ENCODE measurements around the gene FMN1. TPM values are rescaled to one million over a fixed set of nuclear protein-coding genes. Genes with fewer than 3 reads are reported as not detected.

The FMN1 gene
- total and polyA plus RNA-seq, 2 of the 8 experiments (the other 6 are each of a cell fraction or from before 2014, with no cell fraction given): 0.27 to 3.7 TPM

GRCh38 chr15:33242669-33243191, 48.2 kb upstream of the FMN1 start:
- H3K9me3 ChIP-seq (ENCODE audit: insufficient read depth in 2 of 2, low read depth in 1 of 2, low read length in 1 of 2): no peaks in the 10 kb centered on the region
- peak; percentile 83 for FAIRE-seq
- H3K27ac ChIP-seq (ENCODE audit: low read depth, low read length): peak overlapping the region; percentile 31; the same call in 1 of the 2 replicates
- ChIA-PET POLR2A (ENCODE audit: partially characterized antibody) (no interaction called here), CTCF (ENCODE audit: partially characterized antibody) (interaction anchor here (0.8 to 3.7 kb wide), 14 partner anchors 8 to 497 kb away, joined by 3 to 22 read pairs (median 4); no protein-coding TSS in a partner anchor)
- no peak overlapping the region for H2AK5ac ChIP-seq (ENCODE audit: low read depth, low read length)
- H3K79me2 ChIP-seq (ENCODE audit: control insufficient read depth in 1 of 2, insufficient read depth in 2 of 2, low read length in 2 of 2): no peaks in the 10 kb centered on the region
- H2BK20ac ChIP-seq (ENCODE audit: low read length): no peak overlapping the region
- H2BK12ac ChIP-seq (ENCODE audit: low read depth, low read length): no peak overlapping the region
- no peak overlapping the region for H4K91ac ChIP-seq (replicated peaks; ENCODE audit: insufficient read length, low read length)
- no peak overlapping the region for H3K18ac ChIP-seq (ENCODE audit: extremely low read depth, low read length)
- H3K4ac ChIP-seq (replicated peaks; ENCODE audit: insufficient read length, low read depth, low read length): no peak overlapping the region
- H4K5ac ChIP-seq (ENCODE audit: insufficient read length, low read depth, low read length): no peak overlapping the region
- H2AFZ ChIP-seq (ENCODE audit: low read length): no peak overlapping the region
- no peak for DNase-seq (ENCODE audit: low read depth in 1 of 2, low spot score in 2 of 2)
- H3K14ac ChIP-seq (ENCODE audit: insufficient read length): no peak overlapping the region
- no peaks in the 10 kb centered on the region for H3K27me3 ChIP-seq (replicated peaks in 1 of 4; ENCODE audit: control insufficient read depth in 3 of 4, extremely low read depth in 1 of 4, insufficient read depth in 3 of 4, low read length in 3 of 4)
- no peak overlapping the region for H3K23ac ChIP-seq (ENCODE audit: insufficient read length)
- H3K4me3 ChIP-seq (ENCODE audit: extremely low read depth in 1 of 4, insufficient read depth in 2 of 4, low read depth in 3 of 4, low read length in 4 of 4): no peak overlapping the region
- H3K79me1 ChIP-seq (ENCODE audit: low read depth, low read length): no peaks in the 10 kb centered on the region
- TF ChIP-seq SIRT6 (IDR thresholded peaks at IDR 0.05; ENCODE audit: low read length): no peak
- TF ChIP-seq RAD21 (IDR thresholded peaks at IDR 0.05 in 1 of 2, conservative IDR thresholded peaks at IDR 0.05 in 1 of 2; ENCODE audit: low read depth in 2 of 2, low read length in 2 of 2): peak; percentile 49 to 56
- TF ChIP-seq SP4 (IDR thresholded peaks at IDR 0.05; ENCODE audit: low read length): no peak
- TF ChIP-seq TCF12 (IDR thresholded peaks at IDR 0.05; ENCODE audit: low read depth, low read length): no peak
- no peak for TF ChIP-seq CBX5 (IDR thresholded peaks at IDR 0.05; ENCODE audit: low read depth, low read length)
- no peak for TF ChIP-seq MAFK (IDR thresholded peaks at IDR 0.05; ENCODE audit: low read depth, low read length)
- TF ChIP-seq CTCF (IDR thresholded peaks at IDR 0.05; ENCODE audit: control extremely low read depth in 1 of 3, insufficient read depth in 1 of 3, low read depth in 1 of 3, low read length in 3 of 3): peak in 2 of 3 experiments; percentile 40 to 62; a peak in 2 of 4 replicates
- no peak for TF ChIP-seq ZNF274 (IDR thresholded peaks at IDR 0.05; ENCODE audit: borderline replicate concordance, extremely low read depth, low read length)
- TF ChIP-seq PHF8 (conservative IDR thresholded peaks at IDR 0.05; ENCODE audit: low read depth, low read length): no peak
- no peak for TF ChIP-seq HDAC6 (IDR thresholded peaks at IDR 0.05; ENCODE audit: low read depth, low read length)
- no peak overlapping the region for H2BK15ac ChIP-seq (ENCODE audit: low read length)
- peaks cover 0 to 8% (median 2%) of the 10 kb centered on the region in 4 experiments; a peak in 2 of 7 replicates for H3K4me1 ChIP-seq (replicated peaks in 1 of 4; ENCODE audit: control insufficient read depth in 3 of 4, insufficient read depth in 4 of 4, low read length in 3 of 4)
- WGBS, 2 experiments (ENCODE audit: extremely low coverage in 1 of 2, insufficient coverage in 1 of 2, insufficient read length in 1 of 2, insufficient replicate concordance in 2 of 2, low coverage in 1 of 2, low lambda C conversion rate in 2 of 2, missing lambda C conversion rate in 1 of 2): 75% methylated on average over 4 of the region's 5 CpGs; no CpG with 5 or more reads in 1 of the 2 experiments
- H4K8ac ChIP-seq (ENCODE audit: extremely low read depth, insufficient read depth, low read length): 0 out of 2 replicates have a peak overlapping the region, but pooled peaks have one; percentile 0
- no peak overlapping the region for H2BK120ac ChIP-seq (replicated peaks; ENCODE audit: low read depth, low read length)
- H3K23me2 ChIP-seq (ENCODE audit: low read depth, low read length): no peaks in the 10 kb centered on the region
- no peaks in the 10 kb centered on the region for H3K36me3 ChIP-seq (ENCODE audit: control insufficient read depth in 2 of 4, insufficient read depth in 4 of 4, low read length in 3 of 4)
- H3K9ac ChIP-seq (replicated peaks in 1 of 4; ENCODE audit: extremely low read depth in 1 of 4, low read depth in 3 of 4, low read length in 3 of 4): no peak overlapping the region
- no peak overlapping the region; a peak in 1 of 4 replicates for H3K4me2 ChIP-seq (ENCODE audit: insufficient read depth in 1 of 2, low read depth in 2 of 2, low read length in 2 of 2)
- no peak overlapping the region for H2BK5ac ChIP-seq (ENCODE audit: low read depth, low read length)
- H3K56ac ChIP-seq (replicated peaks; ENCODE audit: insufficient read length, low read depth, low read length): no peak overlapping the region
- no peaks in the 10 kb centered on the region for H4K20me1 ChIP-seq (replicated peaks in 1 of 2; ENCODE audit: control insufficient read depth in 1 of 2, insufficient read depth in 2 of 2, low read length in 2 of 2)
